ENCODE data around the gene AADAC.
"Not testable (repeated sequence)": the region's sequence is repeated elsewhere in the genome, so short reads cannot be mapped to it uniquely, and the experiment has no call there.

The AADAC gene

DNA sequence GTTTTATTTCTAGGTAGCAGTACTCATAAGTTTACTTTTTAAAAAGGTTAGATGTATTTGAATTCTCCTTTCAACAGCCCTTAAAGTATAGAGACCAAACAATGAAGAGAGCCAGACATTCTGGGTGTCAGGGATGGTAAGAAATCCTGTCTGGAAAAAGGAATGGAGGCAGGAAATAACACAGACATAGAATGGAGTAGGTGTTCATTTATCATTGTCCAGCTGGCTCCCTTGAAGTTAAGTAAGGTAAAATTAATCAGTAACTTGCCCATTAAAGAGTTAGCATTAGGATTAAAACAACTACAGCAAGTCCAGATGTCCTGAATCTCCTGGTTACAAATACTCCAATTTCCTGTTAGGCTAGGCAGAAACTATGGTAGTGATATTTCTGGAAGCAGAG, 46.0 kb downstream of the AADAC start:
- no peak for DNase-seq

- DNase-seq = no peak
These were observed 49.7 kb downstream of the AADAC start for GRCh38 chr3:151863611-151864010.

- no peak for DNase-seq
These were observed 50.6 kb downstream of the AADAC start for GRCh38 chr3:151864423-151865101.

DNA sequence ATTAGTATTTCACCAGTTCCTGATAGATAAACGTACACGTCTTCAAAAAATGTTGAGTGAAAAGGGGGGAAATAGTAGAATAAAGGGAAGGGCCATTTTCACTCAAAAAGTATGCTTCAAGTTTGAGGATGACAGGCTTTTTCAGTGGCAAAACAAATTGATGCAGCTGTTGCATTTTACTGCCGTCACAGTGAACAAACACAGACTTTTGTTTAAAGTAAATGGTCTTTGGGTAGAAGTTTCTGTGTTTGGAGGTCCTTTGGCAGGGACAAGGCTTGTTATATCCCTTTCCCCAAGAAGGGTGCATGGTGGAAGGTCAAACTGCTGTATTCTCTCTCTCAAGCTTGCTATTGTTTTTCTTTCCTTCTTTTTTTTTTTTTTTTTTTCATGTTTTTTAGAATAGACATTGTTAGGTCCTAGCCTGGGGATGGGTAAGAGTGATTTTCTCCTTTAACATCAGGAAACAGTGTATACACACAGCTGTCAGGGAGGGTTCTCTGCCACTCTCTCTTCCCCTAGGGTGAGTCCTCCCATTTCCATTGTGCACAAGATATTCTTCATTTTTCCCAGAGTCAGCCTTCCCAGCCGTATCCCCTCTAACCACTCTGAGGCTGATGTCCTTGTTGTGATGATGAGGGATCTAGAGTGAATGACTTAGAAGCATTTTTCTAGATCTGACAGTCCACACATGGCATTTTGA, 52.9 kb downstream of the AADAC start:
- no peak for DNase-seq

DNA sequence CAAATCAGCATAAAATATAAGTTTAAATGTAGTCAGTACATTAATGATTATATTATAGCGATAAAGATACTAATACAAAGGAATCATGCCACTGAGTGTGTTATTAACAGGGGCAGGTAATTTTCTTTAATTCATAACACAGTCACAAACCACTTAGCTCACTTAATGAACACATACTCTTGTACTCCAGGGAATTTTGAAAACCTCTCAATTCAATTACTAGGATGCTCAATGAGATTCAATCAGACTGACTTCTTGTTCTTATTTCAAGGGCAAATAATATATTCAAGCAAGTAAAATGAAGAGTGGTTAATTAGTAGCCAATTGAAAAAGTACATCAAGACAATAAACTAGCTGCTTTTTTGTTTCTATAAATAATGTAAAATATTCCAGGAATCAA, 53.8 kb downstream of the AADAC start:
- DNase-seq = no peak

- DNase-seq = no peak
These were observed 55.3 kb downstream of the AADAC start for GRCh38 chr3:151869181-151869580.

DNA sequence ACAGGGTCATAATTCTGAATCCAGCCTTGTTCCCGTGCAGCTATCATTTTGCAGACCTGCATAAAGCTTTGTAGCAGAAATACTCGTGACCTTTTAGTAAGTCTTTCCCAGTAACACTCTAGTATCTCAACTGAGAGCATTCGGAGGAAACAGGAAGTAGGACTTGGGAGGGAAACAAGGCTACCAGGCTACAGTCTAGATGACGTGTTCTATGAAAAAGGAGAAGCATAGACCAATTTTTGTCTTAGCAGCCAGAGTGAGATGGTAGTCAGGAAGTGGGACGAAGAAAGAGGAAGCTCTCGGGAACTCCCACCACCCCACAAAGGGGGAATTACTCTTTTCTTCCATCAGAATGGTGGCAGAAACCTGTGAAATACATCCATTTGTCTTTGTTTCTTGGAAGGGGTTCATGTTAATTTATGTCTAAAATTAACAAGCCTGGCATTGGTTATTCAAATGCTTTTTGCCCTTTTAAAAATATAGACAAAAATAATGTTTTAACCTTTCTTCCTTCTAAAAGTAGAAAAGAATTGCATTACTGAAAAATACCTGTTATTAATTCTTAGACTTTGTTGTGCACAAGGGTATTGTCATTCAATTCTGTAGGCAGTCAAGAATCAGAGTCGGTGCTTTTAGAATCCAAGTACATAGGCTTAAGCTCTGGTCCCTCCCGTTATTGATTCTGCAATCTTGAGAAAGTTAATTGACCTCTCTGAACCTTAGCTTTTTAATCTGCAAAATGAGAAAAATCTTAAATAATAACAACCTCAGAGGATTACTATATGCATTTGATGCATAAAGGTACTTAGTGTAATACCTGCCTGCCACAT, 57.9 kb downstream of the AADAC start:
- DNase-seq = no peak

- DNase-seq = no peak
These were observed 59.5 kb downstream of the AADAC start, which contains the start of gene SUCNR1 for GRCh38 chr3:151873398-151873797. TSS of gene SUCNR1 (plus strand) at chr3:151873643. CDS start at chr3:151879893, 6,250 bp downstream.

GRCh38 chr3:151874079-151874478, 60.2 kb downstream of the AADAC start:
- not testable (repeated sequence) for DNase-seq

DNA sequence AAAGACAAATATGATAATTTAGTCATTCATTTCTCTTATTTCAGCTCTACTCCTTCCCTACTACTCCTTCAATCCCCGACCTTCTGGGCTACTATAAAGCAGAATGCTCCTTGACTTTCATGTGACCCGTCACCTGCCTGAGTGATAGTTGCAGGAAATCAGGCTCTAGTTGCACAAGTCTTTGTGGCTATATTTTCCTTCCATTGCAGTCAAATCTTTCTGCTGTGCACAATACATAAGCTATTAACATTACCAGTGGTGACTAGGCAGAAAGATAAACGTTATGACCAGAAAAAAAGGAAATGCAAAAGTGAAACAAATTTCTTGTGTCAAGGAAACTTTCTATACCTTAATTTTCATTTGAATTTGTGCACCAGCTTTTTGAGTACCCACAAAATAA, 61.8 kb downstream of the AADAC start:
- no peak for DNase-seq

DNA sequence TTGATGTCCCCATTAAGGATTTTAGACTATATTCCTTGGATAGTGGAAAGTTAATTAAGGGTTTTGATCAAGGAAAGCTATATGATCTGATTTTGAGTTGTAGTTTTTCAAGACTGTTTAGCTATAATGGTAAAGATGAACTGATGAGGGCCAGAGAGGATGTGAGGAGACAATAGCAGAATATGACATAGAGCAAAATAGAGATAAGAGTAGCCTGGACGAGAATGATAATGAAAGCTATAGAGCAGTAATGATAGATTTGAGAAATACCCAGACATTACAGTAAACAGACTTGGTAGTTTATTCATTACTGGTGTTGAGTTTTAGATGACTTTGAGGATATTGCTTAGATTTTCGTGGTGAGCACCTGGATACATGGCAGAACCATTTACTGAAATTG, 63.4 kb downstream of the AADAC start:
- no peak for DNase-seq
